ENCODE data around the gene KLF3.

The KLF3 gene

GRCh38 chr4:38687571-38688011 lies 23.6 kb downstream of the KLF3 start:
- H3K4me2 ChIP-seq (ENCODE audit: low read length) = no peak overlapping the region
- no peaks in the 10 kb centered on the region for H3F3A ChIP-seq (ENCODE audit: control insufficient read depth, insufficient read depth)
- no peak overlapping the region for H3K27ac ChIP-seq (ENCODE audit: low read depth, low read length)
- peaks cover 6% of the 10 kb centered on the region; the same call in 1 of the 2 replicates for H3K27me3 ChIP-seq (ENCODE audit: control insufficient read depth, low read length)
- no peaks in the 10 kb centered on the region for H3K36me3 ChIP-seq (ENCODE audit: control insufficient read depth, low read length)
- no peaks in the 10 kb centered on the region for H3K9me2 ChIP-seq (replicated peaks; ENCODE audit: control insufficient read depth, low read length)
- H4K20me1 ChIP-seq (ENCODE audit: control insufficient read depth, insufficient read depth, low read depth, low read length) = no peaks in the 10 kb centered on the region
- no peaks in the 10 kb centered on the region for H3K79me2 ChIP-seq (ENCODE audit: control insufficient read depth, low read length)
- H3K4me1 ChIP-seq (ENCODE audit: control insufficient read depth, low read length) = no peaks in the 10 kb centered on the region
- no peak overlapping the region for H3K4me3 ChIP-seq (ENCODE audit: low read length)
- TF ChIP-seq, protein P1, sequence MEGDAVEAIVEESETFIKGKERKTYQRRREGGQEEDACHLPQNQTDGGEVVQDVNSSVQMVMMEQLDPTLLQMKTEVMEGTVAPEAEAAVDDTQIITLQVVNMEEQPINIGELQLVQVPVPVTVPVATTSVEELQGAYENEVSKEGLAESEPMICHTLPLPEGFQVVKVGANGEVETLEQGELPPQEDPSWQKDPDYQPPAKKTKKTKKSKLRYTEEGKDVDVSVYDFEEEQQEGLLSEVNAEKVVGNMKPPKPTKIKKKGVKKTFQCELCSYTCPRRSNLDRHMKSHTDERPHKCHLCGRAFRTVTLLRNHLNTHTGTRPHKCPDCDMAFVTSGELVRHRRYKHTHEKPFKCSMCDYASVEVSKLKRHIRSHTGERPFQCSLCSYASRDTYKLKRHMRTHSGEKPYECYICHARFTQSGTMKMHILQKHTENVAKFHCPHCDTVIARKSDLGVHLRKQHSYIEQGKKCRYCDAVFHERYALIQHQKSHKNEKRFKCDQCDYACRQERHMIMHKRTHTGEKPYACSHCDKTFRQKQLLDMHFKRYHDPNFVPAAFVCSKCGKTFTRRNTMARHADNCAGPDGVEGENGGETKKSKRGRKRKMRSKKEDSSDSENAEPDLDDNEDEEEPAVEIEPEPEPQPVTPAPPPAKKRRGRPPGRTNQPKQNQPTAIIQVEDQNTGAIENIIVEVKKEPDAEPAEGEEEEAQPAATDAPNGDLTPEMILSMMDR (IDR thresholded peaks at IDR 0.05; ENCODE audit: low read depth, low read length, poor library complexity, severe bottlenecking) = no peak
- no peak for TF ChIP-seq EZH2phosphoT487 (IDR thresholded peaks at IDR 0.05; ENCODE audit: borderline replicate concordance, low read length)
- H3K9me3 ChIP-seq (ENCODE audit: control insufficient read depth, insufficient read depth, low read length) = no peaks in the 10 kb centered on the region

- no peaks in the 10 kb centered on the region for H3K4me1 ChIP-seq (ENCODE audit: control insufficient read depth, low read length)
- H3F3A ChIP-seq (ENCODE audit: control insufficient read depth, insufficient read depth) = no peaks in the 10 kb centered on the region
- H3K4me3 ChIP-seq (ENCODE audit: low read length) = no peak overlapping the region
- no peaks in the 10 kb centered on the region for H4K20me1 ChIP-seq (ENCODE audit: control insufficient read depth, insufficient read depth, low read depth, low read length)
- no peaks in the 10 kb centered on the region for H3K79me2 ChIP-seq (ENCODE audit: control insufficient read depth, low read length)
- no peaks in the 10 kb centered on the region for H3K36me3 ChIP-seq (ENCODE audit: control insufficient read depth, low read length)
- no peaks in the 10 kb centered on the region for H3K9me2 ChIP-seq (replicated peaks; ENCODE audit: control insufficient read depth, low read length)
- TF ChIP-seq, protein P1 (IDR thresholded peaks at IDR 0.05; ENCODE audit: low read depth, low read length, poor library complexity, severe bottlenecking) = no peak
- no peak for TF ChIP-seq EZH2phosphoT487 (IDR thresholded peaks at IDR 0.05; ENCODE audit: borderline replicate concordance, low read length)
- no peak overlapping the region for H3K4me2 ChIP-seq (ENCODE audit: low read length)
- no peak overlapping the region for H3K27ac ChIP-seq (ENCODE audit: low read depth, low read length)
- peaks cover 6% of the 10 kb centered on the region; the same call in 1 of the 2 replicates for H3K27me3 ChIP-seq (ENCODE audit: control insufficient read depth, low read length)
- no peaks in the 10 kb centered on the region for H3K9me3 ChIP-seq (ENCODE audit: control insufficient read depth, insufficient read depth, low read length)
These were observed 24.8 kb downstream of the KLF3 start for GRCh38 chr4:38688676-38689355.

- Histone ChIP-seq H3K4me2 (ENCODE audit: low read length) (no peak overlapping the region), H3K9me2 (replicated peaks; ENCODE audit: control insufficient read depth, low read length) (no peaks in the 10 kb centered on the region), H3K27me3 (ENCODE audit: control insufficient read depth, low read length) (peaks cover 17% of the 10 kb centered on the region), H3K4me3 (ENCODE audit: low read length) (no peak overlapping the region), H3F3A (ENCODE audit: control insufficient read depth, insufficient read depth) (no peaks in the 10 kb centered on the region), H3K27ac (ENCODE audit: low read depth, low read length) (no peak overlapping the region), H3K9me3 (ENCODE audit: control insufficient read depth, insufficient read depth, low read length) (no peaks in the 10 kb centered on the region), H3K4me1 (ENCODE audit: control insufficient read depth, low read length) (no peaks in the 10 kb centered on the region), H3K36me3 (ENCODE audit: control insufficient read depth, low read length) (no peaks in the 10 kb centered on the region), H3K79me2 (ENCODE audit: control insufficient read depth, low read length) (no peaks in the 10 kb centered on the region), H4K20me1 (ENCODE audit: control insufficient read depth, insufficient read depth, low read depth, low read length) (no peaks in the 10 kb centered on the region)
- TF ChIP-seq, protein P1 (IDR thresholded peaks at IDR 0.05; ENCODE audit: low read depth, low read length, poor library complexity, severe bottlenecking) = no peak
- no peak for TF ChIP-seq EZH2phosphoT487 (IDR thresholded peaks at IDR 0.05; ENCODE audit: borderline replicate concordance, low read length)
These were observed 27.4 kb downstream of the KLF3 start for GRCh38 chr4:38691251-38692008.
